KMS-11 (cell line): ENCODE measurements around the gene SPECC1.

Experiments
- H2AFZ ChIP-seq: fragments of 200-600 bp; sonication (generic); 2 replicates; pipeline ENCODE4 v1.6.1; 2016; ENCODE audit warnings: antibody characterized with exemption, mixed run types, low read depth
- H3K27ac ChIP-seq: fragments of 200-600 bp; sonication (generic); 2 replicates; pipeline ENCODE4 v1.6.1; 2016; ENCODE audit warnings: mild to moderate bottlenecking, mixed run types
- H3K27me3 ChIP-seq: fragments of 200-600 bp; sonication (generic); 2 replicates; pipeline ENCODE4 v1.6.1; 2017; ENCODE audit warnings: mild to moderate bottlenecking, low read depth, mixed run types, moderate library complexity; ENCODE audit not compliant: insufficient read depth
- H3K36me3 ChIP-seq: fragments of 200-600 bp; sonication (generic); 2 replicates; pipeline ENCODE4 v1.6.1; 2017; ENCODE audit warnings: mild to moderate bottlenecking, mixed run types; ENCODE audit not compliant: insufficient read depth
- H3K4me1 ChIP-seq: fragments of 200-600 bp; sonication (generic); 2 replicates; pipeline ENCODE4 v1.6.1; 2016; ENCODE audit warnings: mild to moderate bottlenecking, low read depth, mixed run types; ENCODE audit not compliant: poor library complexity, severe bottlenecking
- H3K4me2 ChIP-seq: fragments of 200-600 bp; sonication (generic); 2 replicates; pipeline ENCODE4 v1.7.0; 2016; ENCODE audit warnings: mild to moderate bottlenecking, mixed run types
- H3K4me3 ChIP-seq: fragments of 200-600 bp; sonication (generic); IDR thresholded peaks from 2 replicates; pipeline ENCODE4 v1.6.1; 2017; ENCODE audit warnings: low read depth, low read length, mixed read lengths; ENCODE audit not compliant: insufficient read depth
- H3K79me2 ChIP-seq: fragments of 200-600 bp; sonication (generic); 2 replicates; pipeline ENCODE4 v1.6.1; 2016; ENCODE audit warnings: low read depth, mixed run types; ENCODE audit not compliant: insufficient read depth
- H3K9ac ChIP-seq: fragments of 200-600 bp; sonication (generic); 2 replicates; pipeline ENCODE4 v1.6.1; 2016; ENCODE audit warnings: mild to moderate bottlenecking, mixed run types
- H4K20me1 ChIP-seq: fragments of 200-600 bp; sonication (generic); 2 replicates; pipeline ENCODE4 v1.6.1; 2016; ENCODE audit warnings: mild to moderate bottlenecking, mixed run types; ENCODE audit not compliant: insufficient read depth
- TF ChIP-seq, protein P1 (sequence below): fragments of 200-600 bp; sonication (generic); conservative IDR thresholded peaks from 2 replicates; pipeline ENCODE4 v1.6.1; 2017; ENCODE audit warnings: low read depth, mild to moderate bottlenecking, antibody characterized with exemption, low read length, moderate library complexity, mixed read lengths

The SPECC1 gene

DNA sequence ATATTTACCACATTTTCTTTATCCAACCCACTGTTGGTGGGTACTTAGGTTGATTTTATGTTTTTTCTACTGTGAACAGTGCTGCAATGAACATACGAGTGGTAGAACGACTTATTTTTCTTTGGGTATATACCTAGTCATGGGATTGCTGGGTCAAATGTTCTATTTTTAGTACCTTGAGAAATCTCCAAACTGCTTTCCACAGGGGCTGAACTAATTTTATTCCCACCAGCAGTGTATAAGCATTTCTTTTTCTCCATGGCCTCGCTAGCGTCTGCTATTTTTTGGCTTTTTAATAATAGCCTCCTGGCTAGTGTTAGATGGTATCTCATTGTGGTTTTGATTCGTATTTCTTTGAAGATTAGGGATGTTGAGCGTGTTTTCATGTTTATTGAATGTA lies 255.8 kb downstream of the SPECC1 start:
- no peak overlapping the region for H3K9ac ChIP-seq
- no peaks in the 10 kb centered on the region for H4K20me1 ChIP-seq
- H3K36me3 ChIP-seq = no peaks in the 10 kb centered on the region
- TF ChIP-seq, protein P1, sequence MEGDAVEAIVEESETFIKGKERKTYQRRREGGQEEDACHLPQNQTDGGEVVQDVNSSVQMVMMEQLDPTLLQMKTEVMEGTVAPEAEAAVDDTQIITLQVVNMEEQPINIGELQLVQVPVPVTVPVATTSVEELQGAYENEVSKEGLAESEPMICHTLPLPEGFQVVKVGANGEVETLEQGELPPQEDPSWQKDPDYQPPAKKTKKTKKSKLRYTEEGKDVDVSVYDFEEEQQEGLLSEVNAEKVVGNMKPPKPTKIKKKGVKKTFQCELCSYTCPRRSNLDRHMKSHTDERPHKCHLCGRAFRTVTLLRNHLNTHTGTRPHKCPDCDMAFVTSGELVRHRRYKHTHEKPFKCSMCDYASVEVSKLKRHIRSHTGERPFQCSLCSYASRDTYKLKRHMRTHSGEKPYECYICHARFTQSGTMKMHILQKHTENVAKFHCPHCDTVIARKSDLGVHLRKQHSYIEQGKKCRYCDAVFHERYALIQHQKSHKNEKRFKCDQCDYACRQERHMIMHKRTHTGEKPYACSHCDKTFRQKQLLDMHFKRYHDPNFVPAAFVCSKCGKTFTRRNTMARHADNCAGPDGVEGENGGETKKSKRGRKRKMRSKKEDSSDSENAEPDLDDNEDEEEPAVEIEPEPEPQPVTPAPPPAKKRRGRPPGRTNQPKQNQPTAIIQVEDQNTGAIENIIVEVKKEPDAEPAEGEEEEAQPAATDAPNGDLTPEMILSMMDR = no peak
- H3K27me3 ChIP-seq = no peaks in the 10 kb centered on the region
- H3K79me2 ChIP-seq = no peaks in the 10 kb centered on the region
- peaks cover 36% of the 10 kb centered on the region for H3K4me1 ChIP-seq
- H3K4me2 ChIP-seq = no peak overlapping the region
- H3K27ac ChIP-seq = no peak overlapping the region
- H2AFZ ChIP-seq = no peak overlapping the region
- H3K4me3 ChIP-seq = no peak overlapping the region

DNA sequence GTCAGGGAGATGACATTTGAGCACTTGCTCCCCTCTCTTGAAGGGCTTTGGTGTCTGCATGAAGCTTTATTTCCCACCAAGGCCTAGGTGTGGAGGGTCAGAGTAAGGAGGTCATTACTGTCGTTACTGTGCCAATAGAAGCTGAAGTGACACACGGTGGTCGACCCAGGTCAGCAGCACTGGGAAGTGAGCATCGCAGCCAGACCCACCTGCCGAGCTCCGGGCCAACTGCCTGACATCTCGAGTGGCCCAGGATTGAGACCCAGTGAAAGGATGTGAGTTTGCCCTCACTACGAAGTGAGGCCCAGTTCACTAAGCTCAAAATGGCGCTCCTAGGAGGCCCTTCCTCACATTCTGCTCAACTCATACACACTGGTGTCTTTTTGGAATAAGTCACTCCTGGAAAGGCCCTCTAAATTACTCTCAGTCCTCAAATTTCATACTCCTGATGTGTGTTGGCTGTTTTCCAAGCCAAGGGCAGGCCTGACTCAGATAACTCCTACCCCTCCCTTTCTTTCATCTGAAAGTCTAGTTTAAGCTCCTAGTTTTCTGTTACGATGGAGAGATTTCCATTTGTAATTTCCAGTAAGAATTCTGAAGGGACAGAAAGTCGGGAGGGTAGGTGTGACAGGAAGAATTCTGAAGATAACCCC lies 257.8 kb downstream of the SPECC1 start:
- H2AFZ ChIP-seq = peak overlapping the region; percentile 12; the same call in 1 of the 2 replicates
- H3K79me2 ChIP-seq = no peaks in the 10 kb centered on the region
- H3K9ac ChIP-seq = no peak overlapping the region
- H3K4me2 ChIP-seq = peak overlapping the region; percentile 72
- H4K20me1 ChIP-seq = no peaks in the 10 kb centered on the region
- H3K4me3 ChIP-seq = no peak overlapping the region
- H3K36me3 ChIP-seq = no peaks in the 10 kb centered on the region
- TF ChIP-seq, protein P1 = no peak
- peak overlapping the region; percentile 48; the same call in 1 of the 2 replicates for H3K27ac ChIP-seq
- H3K27me3 ChIP-seq = no peaks in the 10 kb centered on the region
- H3K4me1 ChIP-seq = peaks cover 47% of the 10 kb centered on the region

DNA sequence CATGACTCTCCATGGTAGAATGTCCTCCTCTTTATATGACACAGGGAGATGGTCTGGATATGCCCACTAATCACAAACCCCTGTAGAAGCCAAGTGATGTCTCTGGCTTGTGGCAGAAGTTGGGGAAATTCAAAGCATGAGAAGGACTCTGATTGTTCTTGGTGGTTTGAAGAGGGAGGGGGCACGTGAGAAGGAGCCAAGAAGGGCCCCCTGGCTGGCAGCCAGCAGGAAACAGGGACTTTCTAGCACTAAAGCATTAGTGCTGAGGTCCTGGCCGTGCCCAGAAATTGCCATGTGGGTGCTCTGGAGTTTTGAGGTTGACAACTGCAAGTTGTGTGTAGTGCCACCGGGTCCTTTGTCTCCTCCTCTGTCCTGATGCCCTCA lies 258.3 kb downstream of the SPECC1 start:
- peak overlapping the region; percentile 48 for H3K27ac ChIP-seq
- no peaks in the 10 kb centered on the region for H3K79me2 ChIP-seq
- peak overlapping the region; percentile 12; the same call in 1 of the 2 replicates for H2AFZ ChIP-seq
- peak overlapping the region; percentile 72 for H3K4me2 ChIP-seq
- H3K27me3 ChIP-seq = no peaks in the 10 kb centered on the region
- no peaks in the 10 kb centered on the region for H4K20me1 ChIP-seq
- no peaks in the 10 kb centered on the region for H3K36me3 ChIP-seq
- TF ChIP-seq, protein P1 = no peak
- no peak overlapping the region for H3K4me3 ChIP-seq
- H3K4me1 ChIP-seq = peaks cover 47% of the 10 kb centered on the region
- no peak overlapping the region for H3K9ac ChIP-seq

DNA sequence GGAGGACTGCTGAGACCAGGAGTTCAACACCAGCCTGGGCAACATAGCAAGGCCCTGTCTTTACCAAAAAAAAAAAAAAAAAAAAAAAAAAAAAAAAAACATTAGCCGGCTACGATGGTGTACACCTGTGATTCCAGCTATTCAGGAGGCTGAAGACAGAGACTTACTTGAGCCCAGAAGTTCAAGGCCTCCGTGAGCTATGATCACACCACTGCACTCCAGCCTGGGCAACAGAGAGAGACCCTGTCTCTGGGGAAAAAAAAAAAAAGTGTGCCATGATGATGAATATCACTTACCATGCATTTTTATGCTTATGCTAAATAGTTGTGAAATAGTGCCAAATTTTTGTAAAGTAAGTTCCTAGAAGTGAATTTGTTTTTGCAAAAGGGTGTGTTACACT lies 261.2 kb downstream of the SPECC1 start:
- H3K4me2 ChIP-seq = no peak overlapping the region
- TF ChIP-seq, protein P1 = no peak
- H3K27ac ChIP-seq = no peak overlapping the region

More for the DNA sequence above, 261.2 kb downstream of the SPECC1 start:
- Histone ChIP-seq H3K79me2 (no peaks in the 10 kb centered on the region), H4K20me1 (no peaks in the 10 kb centered on the region), H3K27me3 (no peaks in the 10 kb centered on the region), H3K4me3 (no peak overlapping the region), H3K36me3 (no peaks in the 10 kb centered on the region), H2AFZ (no peak overlapping the region), H3K9ac (no peak overlapping the region), H3K4me1 (peaks cover 43% of the 10 kb centered on the region)
